ENCODE results near the gene MCEE.

Gene MCEE

DNA sequence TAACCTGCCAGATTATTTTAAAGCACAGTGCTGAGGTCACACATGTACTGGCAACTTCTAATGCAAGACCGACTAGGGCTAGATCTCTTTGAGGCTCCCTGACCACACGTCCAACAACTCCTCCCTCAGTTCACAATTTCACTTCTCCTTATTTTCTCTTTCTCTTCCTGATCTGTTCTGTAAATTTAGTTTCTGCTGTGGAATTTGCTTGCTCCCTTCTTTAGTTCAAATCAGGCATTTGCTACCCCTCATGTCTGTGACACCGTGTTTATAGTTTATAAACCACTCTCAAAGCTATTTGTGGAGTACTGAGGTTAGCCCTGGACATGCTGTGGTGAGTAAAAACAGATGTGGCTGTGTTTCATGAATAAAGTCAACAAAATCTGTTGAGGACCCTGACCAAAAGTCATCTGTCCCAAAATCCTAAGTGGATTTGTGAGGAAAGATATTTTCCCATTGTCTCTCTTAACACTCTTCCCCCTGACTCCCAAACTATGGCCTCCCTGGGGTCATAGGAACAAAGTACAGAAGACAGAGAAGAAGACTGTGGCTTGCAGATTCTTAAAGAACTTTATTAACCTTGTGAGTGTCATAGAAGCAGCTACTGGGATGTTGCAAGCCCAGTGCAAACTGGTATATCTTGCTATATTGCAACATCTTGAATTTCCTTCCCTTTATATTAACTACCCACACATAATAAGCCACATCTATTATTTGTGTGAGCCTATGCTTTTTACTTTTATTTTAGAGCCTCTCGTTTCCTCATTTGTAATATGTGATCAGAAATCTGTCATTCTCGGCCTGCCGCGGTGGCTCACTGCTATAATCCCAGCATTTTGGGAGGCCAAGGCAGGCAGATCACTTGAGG lies 65.0 kb downstream of the MCEE start:
- H3K27me3 Mint-ChIP-seq: peaks cover 31% of the 10 kb centered on the region
- CTCF ChIA-PET: no interaction called here
- no peak for DNase-seq
- no peak overlapping the region for H3K27ac Mint-ChIP-seq
- H3K36me3 Mint-ChIP-seq: peaks cover 5% of the 10 kb centered on the region
- H3K9me3 Mint-ChIP-seq: no peaks in the 10 kb centered on the region
- H3K4me1 Mint-ChIP-seq: peaks cover 27% of the 10 kb centered on the region
- H3K4me3 Mint-ChIP-seq: no peak overlapping the region

DNA sequence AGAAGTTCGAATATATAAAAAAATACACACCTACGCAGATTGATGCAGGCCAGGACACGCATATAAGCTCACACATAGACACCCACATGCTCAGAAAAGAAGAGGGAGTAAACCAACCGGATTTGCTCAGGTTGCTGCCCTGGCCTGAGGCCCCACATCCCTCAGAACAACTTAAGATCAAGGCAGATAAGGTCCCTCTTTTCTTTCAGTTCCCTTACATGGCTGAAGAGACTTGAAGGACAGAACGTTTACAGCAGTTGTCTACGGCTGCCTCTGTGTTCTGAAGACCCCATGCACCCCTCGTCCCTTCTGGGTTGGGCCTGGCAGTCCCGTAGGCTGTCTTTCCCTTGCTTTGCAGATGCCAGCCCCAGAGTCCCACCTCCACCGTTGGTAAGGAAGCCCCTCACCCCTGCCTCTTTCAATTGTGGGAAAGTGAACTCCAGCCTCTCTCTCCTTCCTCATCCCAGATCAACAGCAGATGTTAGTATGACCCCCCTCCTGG lies 65.9 kb downstream of the MCEE start:
- H3K9me3 Mint-ChIP-seq: no peaks in the 10 kb centered on the region
- no peaks in the 10 kb centered on the region for H3K36me3 Mint-ChIP-seq

GRCh38 chr2:71063216-71063615 lies 66.8 kb downstream of the MCEE start:
- peaks cover 14% of the 10 kb centered on the region for H3K4me1 Mint-ChIP-seq
- H3K27me3 Mint-ChIP-seq: peaks cover 43% of the 10 kb centered on the region
- no peaks in the 10 kb centered on the region for H3K9me3 Mint-ChIP-seq
- no peak for DNase-seq
- no peaks in the 10 kb centered on the region for H3K36me3 Mint-ChIP-seq
- CTCF ChIA-PET: no interaction called here
- H3K4me3 Mint-ChIP-seq: no peak overlapping the region
- no peak overlapping the region for H3K27ac Mint-ChIP-seq

More for the DNA sequence above, 65.9 kb downstream of the MCEE start:
- peaks cover 36% of the 10 kb centered on the region for H3K27me3 Mint-ChIP-seq
- H3K27ac Mint-ChIP-seq: no peak overlapping the region
- no peak for DNase-seq
- H3K4me1 Mint-ChIP-seq: peaks cover 19% of the 10 kb centered on the region
- CTCF ChIA-PET: no interaction called here
- no peak overlapping the region for H3K4me3 Mint-ChIP-seq

- Mint-ChIP-seq H3K9me3 (no peaks in the 10 kb centered on the region), H3K4me3 (no peak overlapping the region), H3K36me3 (no peaks in the 10 kb centered on the region), H3K4me1 (no peaks in the 10 kb centered on the region), H3K27ac (no peak overlapping the region), H3K27me3 (peaks cover 40% of the 10 kb centered on the region)
- CTCF ChIA-PET: interaction anchor here (1.1 kb wide), 1 partner anchor 11 kb away, joined by 3 read pairs; no protein-coding TSS in a partner anchor
- no peak for DNase-seq
Observed at GRCh38 chr2:71060871-71061270, 69.2 kb downstream of the MCEE start.

GRCh38 chr2:71060211-71060610 lies 69.8 kb downstream of the MCEE start:
- CTCF ChIA-PET: interaction anchor here (1.1 kb wide), 1 partner anchor 12 kb away, joined by 3 read pairs; no protein-coding TSS in a partner anchor
- no peak overlapping the region for H3K4me3 Mint-ChIP-seq
- no peaks in the 10 kb centered on the region for H3K9me3 Mint-ChIP-seq
- H3K36me3 Mint-ChIP-seq: no peaks in the 10 kb centered on the region
- no peak for DNase-seq
- H3K4me1 Mint-ChIP-seq: no peaks in the 10 kb centered on the region
- no peak overlapping the region for H3K27ac Mint-ChIP-seq
- peaks cover 41% of the 10 kb centered on the region for H3K27me3 Mint-ChIP-seq
